Fibroblast of lung (primary cell): ENCODE measurements around the gene UHRF1. TPM values are rescaled to one million over a fixed set of nuclear protein-coding genes. Genes with fewer than 3 reads are reported as not detected.

Source experiments
- DNase-seq, 2 donors: peaks; one replicate each; pipeline versions ENCODE4 v3.0.0 to v3.0.0-alpha.2; 2010; ENCODE audit warnings: low read depth in 2 of 2
- H2AFZ ChIP-seq: 2 replicates; pipeline ENCODE4 v1.5.1; 2012; ENCODE audit warnings: low read length, control low read depth, inconsistent platforms
- H3K27ac ChIP-seq: 2 replicates; pipeline ENCODE4 v1.5.1; 2011; ENCODE audit warnings: low read length, control low read depth; ENCODE audit not compliant: insufficient read depth
- H3K27me3 ChIP-seq: 2 replicates; pipeline ENCODE4 v1.5.1; 2011; ENCODE audit warnings: mild to moderate bottlenecking, low read length; ENCODE audit not compliant: control insufficient read depth, insufficient read depth
- H3K36me3 ChIP-seq: 2 replicates; pipeline ENCODE4 v1.5.1; 2011; ENCODE audit warnings: low read length; ENCODE audit not compliant: control insufficient read depth, insufficient read depth
- H3K4me1 ChIP-seq: 2 replicates; pipeline ENCODE4 v1.5.1; 2011; ENCODE audit warnings: low read length; ENCODE audit not compliant: control insufficient read depth, insufficient read depth; ENCODE audit errors: extremely low read depth
- H3K4me2 ChIP-seq: 2 replicates; pipeline ENCODE4 v1.5.1; 2011; ENCODE audit warnings: low read length, control low read depth; ENCODE audit not compliant: insufficient read depth; ENCODE audit errors: extremely low read depth
- H3K4me3 ChIP-seq, 4 experiments: fragments of 200-600 bp in 1 of 4; sonication (generic) in 1 of 4; replicated peaks in 1 of 4; 2 replicates each; pipeline ENCODE4 v1.5.1; 2011 to 2016; ENCODE audit warnings: low read length in 4 of 4, low read depth in 3 of 4, mild to moderate bottlenecking in 3 of 4, control low read depth in 2 of 4, inconsistent platforms in 1 of 4, mixed read lengths in 1 of 4; ENCODE audit not compliant: insufficient read depth in 1 of 4; ENCODE audit errors: control extremely low read depth in 1 of 4
- H3K79me2 ChIP-seq: 2 replicates; pipeline ENCODE4 v1.5.1; 2012; ENCODE audit warnings: mild to moderate bottlenecking, low read length, inconsistent platforms; ENCODE audit not compliant: control insufficient read depth, insufficient read depth
- H3K9ac ChIP-seq: 2 replicates; pipeline ENCODE4 v1.5.1; 2011; ENCODE audit warnings: mild to moderate bottlenecking, low read length, control low read depth; ENCODE audit not compliant: insufficient read depth
- H3K9me3 ChIP-seq: 2 replicates; pipeline ENCODE4 v1.5.1; 2012; ENCODE audit warnings: low read depth, low read length; ENCODE audit not compliant: control insufficient read depth, insufficient read depth
- H4K20me1 ChIP-seq: 2 replicates; pipeline ENCODE4 v1.5.1; 2011; ENCODE audit warnings: low read length; ENCODE audit not compliant: control insufficient read depth, insufficient read depth; ENCODE audit errors: extremely low read depth
- EZH2 ChIP-seq: IDR thresholded peaks from 2 replicates; pipeline ENCODE4 v1.5.1; 2012; ENCODE audit warnings: low read length, control low read depth, mild to moderate bottlenecking; ENCODE audit errors: missing control alignments
- polyA plus RNA-seq, 2 donors: library from polyadenylated mRNA; depleted of rRNA in 1 of 2; stranded (reverse) in 1 of 2; unstranded in 1 of 2; fragments of >200 nt; gene quantifications; 2 replicates each; pipeline ENCODE4 v1.2.1, GENCODE V29; 2011 to 2012; ENCODE audit warnings: missing spikeins in 1 of 2
- total RNA-seq: library from RNA; depleted of rRNA; stranded (reverse); fragments of >200 nt; gene quantifications from 2 replicates; pipeline ENCODE4 v1.2.1, GENCODE V29; 2014
- TF ChIP-seq, protein P1 (sequence below), 2 donors: IDR thresholded peaks in 1 of 2; conservative IDR thresholded peaks in 1 of 2; 1 replicate in 1 of 2; 2 replicates in 1 of 2; pipeline ENCODE4 v1.5.1; 2011 to 2012; ENCODE audit warnings: low read length in 2 of 2, control low read depth in 1 of 2, inconsistent platforms in 1 of 2, low read depth in 1 of 2, mild to moderate bottlenecking in 1 of 2

UHRF1 gene
- total and polyA plus RNA-seq, 2 donors (not counting 1 experiment from before 2014, with no cell fraction given) = 11.6 to 15.0 TPM

DNA sequence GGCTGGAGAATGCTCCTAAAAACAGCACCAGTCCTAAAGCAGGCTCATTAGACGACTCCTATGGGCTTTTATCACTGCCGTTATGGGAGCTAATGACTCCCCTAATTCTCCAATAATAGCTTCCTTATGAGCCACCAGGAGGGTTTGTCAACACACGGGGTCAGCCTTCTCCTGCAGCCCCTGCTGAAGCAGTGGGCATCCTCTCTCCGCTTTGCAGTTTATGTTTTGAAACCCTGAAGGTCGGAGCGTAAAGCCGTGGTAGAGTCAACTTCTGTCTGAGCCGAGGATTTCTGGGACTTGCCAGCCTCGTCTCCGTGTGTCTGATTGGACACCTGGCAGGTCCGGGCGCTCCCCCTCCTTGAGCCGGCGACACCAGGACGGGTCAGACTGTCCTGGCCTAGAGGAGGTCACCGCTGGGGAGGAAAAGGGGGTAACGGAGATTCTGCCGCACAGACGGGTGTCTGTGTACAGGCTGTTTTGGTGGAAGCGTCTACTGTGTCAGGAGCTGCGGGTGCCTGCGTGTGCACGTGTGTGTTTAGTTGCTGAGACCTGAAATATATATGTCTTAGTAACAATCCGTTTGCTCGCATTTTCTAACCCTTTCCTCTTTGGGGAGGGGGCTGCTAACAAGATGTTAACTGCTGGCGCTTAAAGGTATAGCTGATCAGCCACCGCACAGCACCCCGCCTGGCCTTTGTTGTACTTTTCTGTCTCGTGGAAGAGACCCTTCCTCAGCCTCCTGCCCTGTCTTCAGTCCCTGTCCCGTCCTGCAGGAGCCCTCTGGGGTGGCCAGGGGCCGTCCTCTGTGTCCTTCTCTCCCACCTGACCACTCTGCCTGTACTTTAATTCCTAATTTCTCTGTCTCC, 61.5 kb downstream of the UHRF1 start:
- peaks cover 4% of the 10 kb centered on the region for H4K20me1 ChIP-seq
- H3K4me3 ChIP-seq = peak overlapping the region; percentile 72 to 81 (median 76)

DNA sequence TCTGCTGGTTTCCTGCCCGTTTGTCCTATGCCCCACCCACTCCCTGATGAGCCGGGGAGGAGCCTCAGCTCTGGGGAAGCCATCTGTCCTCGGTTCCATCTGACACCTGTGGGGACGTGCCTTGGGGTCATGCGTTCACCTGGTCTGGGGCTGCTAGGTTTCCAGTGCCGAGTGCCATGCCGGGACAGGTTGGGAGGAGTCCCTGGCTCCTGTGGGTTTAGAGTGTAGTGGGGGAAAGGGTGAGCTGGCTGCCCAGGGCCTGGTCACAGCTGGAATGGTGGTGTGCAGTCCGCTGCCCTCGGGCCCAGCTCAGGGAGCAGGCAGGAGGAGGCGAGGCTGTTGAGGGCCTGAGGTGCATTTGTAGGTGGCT, 62.1 kb downstream of the UHRF1 start:
- H3K27me3 ChIP-seq = no peaks in the 10 kb centered on the region
- H3K27ac ChIP-seq = no peak overlapping the region
- no peaks in the 10 kb centered on the region for H3K9me3 ChIP-seq
- no peak overlapping the region for H2AFZ ChIP-seq
- peaks cover 4% of the 10 kb centered on the region for H4K20me1 ChIP-seq
- H3K4me1 ChIP-seq = peaks cover 24% of the 10 kb centered on the region
- TF ChIP-seq EZH2 = no peak
- TF ChIP-seq, protein P1, sequence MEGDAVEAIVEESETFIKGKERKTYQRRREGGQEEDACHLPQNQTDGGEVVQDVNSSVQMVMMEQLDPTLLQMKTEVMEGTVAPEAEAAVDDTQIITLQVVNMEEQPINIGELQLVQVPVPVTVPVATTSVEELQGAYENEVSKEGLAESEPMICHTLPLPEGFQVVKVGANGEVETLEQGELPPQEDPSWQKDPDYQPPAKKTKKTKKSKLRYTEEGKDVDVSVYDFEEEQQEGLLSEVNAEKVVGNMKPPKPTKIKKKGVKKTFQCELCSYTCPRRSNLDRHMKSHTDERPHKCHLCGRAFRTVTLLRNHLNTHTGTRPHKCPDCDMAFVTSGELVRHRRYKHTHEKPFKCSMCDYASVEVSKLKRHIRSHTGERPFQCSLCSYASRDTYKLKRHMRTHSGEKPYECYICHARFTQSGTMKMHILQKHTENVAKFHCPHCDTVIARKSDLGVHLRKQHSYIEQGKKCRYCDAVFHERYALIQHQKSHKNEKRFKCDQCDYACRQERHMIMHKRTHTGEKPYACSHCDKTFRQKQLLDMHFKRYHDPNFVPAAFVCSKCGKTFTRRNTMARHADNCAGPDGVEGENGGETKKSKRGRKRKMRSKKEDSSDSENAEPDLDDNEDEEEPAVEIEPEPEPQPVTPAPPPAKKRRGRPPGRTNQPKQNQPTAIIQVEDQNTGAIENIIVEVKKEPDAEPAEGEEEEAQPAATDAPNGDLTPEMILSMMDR (conservative IDR thresholded peaks at IDR 0.05 in 1 of 2, IDR thresholded peaks at IDR 0.05 in 1 of 2; ENCODE audit: low read depth in 1 of 2, low read length in 2 of 2) = no peak
- H3K9ac ChIP-seq = no peak overlapping the region
- no peak for DNase-seq
- peak overlapping the region; percentile 97 for H3K4me2 ChIP-seq
- H3K36me3 ChIP-seq = no peaks in the 10 kb centered on the region
- H3K79me2 ChIP-seq = peaks cover 54% of the 10 kb centered on the region
- H3K4me3 ChIP-seq = peak overlapping the region; percentile 72 to 81 (median 76)

More for the DNA sequence above, 61.5 kb downstream of the UHRF1 start:
- peak overlapping the region; percentile 48 for H3K9ac ChIP-seq
- H3K9me3 ChIP-seq = no peaks in the 10 kb centered on the region
- no peaks in the 10 kb centered on the region for H3K36me3 ChIP-seq
- H3K27ac ChIP-seq = peak overlapping the region; percentile 54
- H3K27me3 ChIP-seq = no peaks in the 10 kb centered on the region
- H3K4me2 ChIP-seq = peak overlapping the region; percentile 97
- H3K79me2 ChIP-seq = peaks cover 52% of the 10 kb centered on the region
- no peak overlapping the region for H2AFZ ChIP-seq
- no peak for TF ChIP-seq EZH2
- TF ChIP-seq, protein P1 (conservative IDR thresholded peaks at IDR 0.05 in 1 of 2, IDR thresholded peaks at IDR 0.05 in 1 of 2; ENCODE audit: low read depth in 1 of 2, low read length in 2 of 2) = no peak
- DNase-seq = peak in 1 of 2 donors; percentile 28
- peaks cover 20% of the 10 kb centered on the region for H3K4me1 ChIP-seq

DNA sequence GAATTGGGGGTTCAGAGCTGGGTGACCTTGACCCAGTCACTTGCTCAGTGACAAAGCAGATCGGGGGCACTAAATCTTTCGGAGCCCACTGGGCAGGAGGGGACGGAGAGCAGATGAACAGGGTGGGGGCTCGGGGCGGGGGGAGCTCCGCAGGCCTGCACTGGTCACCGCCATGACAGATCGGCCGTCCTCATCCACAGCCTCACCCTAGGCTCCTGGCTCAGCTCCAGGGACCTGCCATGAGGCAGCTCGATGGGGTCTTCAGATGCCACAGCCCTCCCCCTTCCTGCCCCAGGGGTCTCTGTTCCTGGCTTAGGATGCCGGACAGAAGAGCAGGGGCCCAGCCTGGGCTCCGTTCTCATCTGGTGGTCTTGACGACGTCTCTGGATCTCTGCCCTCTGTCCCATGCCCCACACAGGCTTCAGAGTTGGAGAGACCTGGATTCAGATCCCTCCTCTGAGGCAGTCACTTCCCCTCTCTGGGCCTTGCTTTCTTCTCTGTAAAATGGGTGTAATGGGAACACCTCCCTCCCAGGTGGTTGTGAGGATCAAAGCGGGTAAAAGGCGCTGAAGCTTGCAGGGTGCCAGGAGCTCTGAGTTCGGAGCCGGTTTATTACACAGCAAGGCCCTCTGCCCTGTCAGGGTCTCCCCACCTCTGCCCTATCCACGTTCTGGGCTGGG, 62.7 kb downstream of the UHRF1 start:
- Histone ChIP-seq H4K20me1 (peaks cover 4% of the 10 kb centered on the region), H3K9ac (no peak overlapping the region)

More for the DNA sequence above, 62.7 kb downstream of the UHRF1 start:
- Histone ChIP-seq H3K79me2 (peaks cover 57% of the 10 kb centered on the region), H3K4me1 (peaks cover 29% of the 10 kb centered on the region), H3K36me3 (no peaks in the 10 kb centered on the region), H3K27ac (no peak overlapping the region), H3K27me3 (no peaks in the 10 kb centered on the region), H2AFZ (no peak overlapping the region), H3K4me3 (no peak overlapping the region), H3K9me3 (no peaks in the 10 kb centered on the region), H3K4me2 (peak overlapping the region; percentile 97)
- DNase-seq = no peak
- TF ChIP-seq, protein P1 (conservative IDR thresholded peaks at IDR 0.05 in 1 of 2, IDR thresholded peaks at IDR 0.05 in 1 of 2; ENCODE audit: low read depth in 1 of 2, low read length in 2 of 2) = no peak
- TF ChIP-seq EZH2 = no peak
